GM12878 (cell line): ENCODE results near the gene ASPG. TPM values are rescaled to one million over a fixed set of nuclear protein-coding genes. Genes with fewer than 3 reads are reported as not detected.

ENCODE experiments used
- ATF7 ChIP-seq: fragments of 450-650 bp; IDR thresholded peaks from 2 replicates; pipeline ENCODE4 v1.6.1; 2016; ENCODE audit warnings: low read depth, mild to moderate bottlenecking
- BCL11A ChIP-seq: IDR thresholded peaks from 2 replicates; pipeline ENCODE4 v1.6.1; 2011; ENCODE audit warnings: low read depth, low read length
- CBX3 ChIP-seq: fragments of 200-600 bp; sonication (generic); IDR thresholded peaks from 2 replicates; pipeline ENCODE4 v1.6.1; 2016; ENCODE audit warnings: low read depth, borderline replicate concordance
- CBX5 ChIP-seq: sonication (generic); IDR thresholded peaks from 2 replicates; pipeline ENCODE4 v1.6.1; 2016; ENCODE audit warnings: low read depth, moderate library complexity, mild to moderate bottlenecking, inconsistent platforms
- CREB1 ChIP-seq: IDR thresholded peaks from 2 replicates; pipeline ENCODE4 v1.6.1; 2012; ENCODE audit warnings: low read depth, mild to moderate bottlenecking, inconsistent platforms
- CTCF ChIP-seq, 3 experiments: IDR thresholded peaks in 2 of 3; conservative IDR thresholded peaks in 1 of 3; 2 replicates each; pipeline ENCODE4 v1.5.1; 2011; ENCODE audit warnings: low read depth in 3 of 3, low read length in 3 of 3, mild to moderate bottlenecking in 3 of 3, control low read depth in 2 of 3, moderate library complexity in 2 of 3, inconsistent platforms in 1 of 3, mixed read lengths in 1 of 3; ENCODE audit not compliant: control insufficient read depth in 2 of 3, insufficient read depth in 1 of 3; ENCODE audit errors: extremely low read depth in 1 of 3
- EED ChIP-seq: sonication (generic); IDR thresholded peaks from 2 replicates; pipeline ENCODE4 v1.6.1; 2016; ENCODE audit warnings: antibody characterized with exemption, low read depth
- HDAC6 ChIP-seq: fragments of 200-600 bp; sonication (generic); IDR thresholded peaks from one replicate; pipeline ENCODE4 v1.8.0; 2017; ENCODE audit warnings: antibody characterized with exemption; ENCODE audit not compliant: unreplicated experiment
- KAT2A ChIP-seq: conservative IDR thresholded peaks from 2 replicates; pipeline ENCODE4 v1.6.1; 2011; ENCODE audit warnings: low read depth, low read length; ENCODE audit not compliant: control insufficient read depth
- MYC ChIP-seq: IDR thresholded peaks from 2 replicates; pipeline ENCODE4 v1.6.1; 2011; ENCODE audit warnings: mild to moderate bottlenecking, low read length, moderate library complexity, inconsistent platforms; ENCODE audit not compliant: insufficient read depth, insufficient replicate concordance, insufficient read length, severe bottlenecking
- NBN ChIP-seq: fragments of 450-650 bp; IDR thresholded peaks from 2 replicates; pipeline ENCODE4 v1.6.1; 2016
- NFIC ChIP-seq: IDR thresholded peaks from 2 replicates; pipeline ENCODE4 v1.6.1; 2012; ENCODE audit warnings: low read depth, mild to moderate bottlenecking, inconsistent platforms, low read length, moderate library complexity
- RB1 ChIP-seq: fragments of 450-650 bp; formaldehyde crosslinking; IDR thresholded peaks from 2 replicates; pipeline ENCODE4 v1.6.1; 2017; ENCODE audit warnings: mild to moderate bottlenecking, borderline replicate concordance
- RFX5 ChIP-seq: IDR thresholded peaks from 2 replicates; pipeline ENCODE4 v1.6.1; 2011; ENCODE audit warnings: low read depth, low read length, improper control_type of control experiment
- SMAD1 ChIP-seq: fragments of 450-650 bp; IDR thresholded peaks from 2 replicates; pipeline ENCODE4 v1.6.1; 2018; ENCODE audit warnings: mild to moderate bottlenecking, low read depth; ENCODE audit not compliant: partially characterized antibody
- SMC3 ChIP-seq: IDR thresholded peaks from 2 replicates; pipeline ENCODE4 v1.6.1; 2011; ENCODE audit warnings: low read length, improper control_type of control experiment, borderline replicate concordance
- USF1 ChIP-seq: IDR thresholded peaks from 2 replicates; pipeline ENCODE4 v1.6.1; 2011; ENCODE audit warnings: borderline replicate concordance, low read depth, mild to moderate bottlenecking, moderate library complexity, mixed read lengths, low read length; ENCODE audit not compliant: insufficient read depth; ENCODE audit errors: extremely low read length
- WRNIP1 ChIP-seq: IDR thresholded peaks from 2 replicates; pipeline ENCODE4 v1.6.1; 2011; ENCODE audit warnings: low read depth, low read length, improper control_type of control experiment, borderline replicate concordance
- polyA plus RNA-seq, 11 experiments: library from polyadenylated mRNA; depleted of rRNA in 4 of 11; unstranded in 6 of 11; stranded (reverse) in 5 of 11; fragments of >200 nt; fragmentation: Nextera tagmentation in 4 of 11; fragmentation: Illumina TruSeq in 1 of 11; extraction: Ambion mirVana in 4 of 11; extraction: Trizol in 1 of 11; gene quantifications; 1 replicate in 1 of 11; 2 replicates in 10 of 11; pipeline versions ENCODE4 v1.2.1 to v1.2.3, GENCODE V29; 2011 to 2016; ENCODE audit warnings: inconsistent platforms in 2 of 11, missing spikeins in 2 of 11, low read depth in 1 of 11
- total RNA-seq, 4 experiments: library from RNA; depleted of rRNA in 3 of 4; stranded (reverse); fragments of >200 nt in 3 of 4; fragmentation: Illumina TruSeq in 1 of 4; extraction: Trizol in 1 of 4; gene quantifications; 2 replicates each; pipeline versions ENCODE4 v1.2.1 to v1.2.3, GENCODE V29; 2013 to 2021
- TF ChIP-seq, protein P1 (sequence below): IDR thresholded peaks from 2 replicates; pipeline ENCODE4 v1.6.1; 2011; ENCODE audit warnings: low read depth, low read length, improper control_type of control experiment, borderline replicate concordance
- TF ChIP-seq, protein P2 (sequence below): fragments of 450-650 bp; IDR thresholded peaks from 2 replicates; pipeline ENCODE4 v1.6.1; 2017; ENCODE audit warnings: mild to moderate bottlenecking, moderate library complexity
- TF ChIP-seq, protein P3 (sequence below): IDR thresholded peaks from 2 replicates; pipeline ENCODE4 v1.6.1; 2011; ENCODE audit warnings: low read depth, mild to moderate bottlenecking, low read length, moderate library complexity, borderline replicate concordance; ENCODE audit errors: extremely low read depth

Gene ASPG
- total and polyA plus RNA-seq, 10 of the 15 experiments (the other 5 are each of a cell fraction or from before 2014, with no cell fraction given) = not detected

- no peak for TF ChIP-seq USF1
- TF ChIP-seq KAT2A = no peak
- no peak for TF ChIP-seq ATF7
- peak; percentile 34; the same call in 1 of the 2 replicates for TF ChIP-seq RB1
- no peak for TF ChIP-seq MYC
- no peak for TF ChIP-seq BCL11A
- TF ChIP-seq, protein P1, sequence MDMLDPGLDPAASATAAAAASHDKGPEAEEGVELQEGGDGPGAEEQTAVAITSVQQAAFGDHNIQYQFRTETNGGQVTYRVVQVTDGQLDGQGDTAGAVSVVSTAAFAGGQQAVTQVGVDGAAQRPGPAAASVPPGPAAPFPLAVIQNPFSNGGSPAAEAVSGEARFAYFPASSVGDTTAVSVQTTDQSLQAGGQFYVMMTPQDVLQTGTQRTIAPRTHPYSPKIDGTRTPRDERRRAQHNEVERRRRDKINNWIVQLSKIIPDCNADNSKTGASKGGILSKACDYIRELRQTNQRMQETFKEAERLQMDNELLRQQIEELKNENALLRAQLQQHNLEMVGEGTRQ = no peak
- TF ChIP-seq SMC3 = peak; percentile 94
- TF ChIP-seq, protein P2, sequence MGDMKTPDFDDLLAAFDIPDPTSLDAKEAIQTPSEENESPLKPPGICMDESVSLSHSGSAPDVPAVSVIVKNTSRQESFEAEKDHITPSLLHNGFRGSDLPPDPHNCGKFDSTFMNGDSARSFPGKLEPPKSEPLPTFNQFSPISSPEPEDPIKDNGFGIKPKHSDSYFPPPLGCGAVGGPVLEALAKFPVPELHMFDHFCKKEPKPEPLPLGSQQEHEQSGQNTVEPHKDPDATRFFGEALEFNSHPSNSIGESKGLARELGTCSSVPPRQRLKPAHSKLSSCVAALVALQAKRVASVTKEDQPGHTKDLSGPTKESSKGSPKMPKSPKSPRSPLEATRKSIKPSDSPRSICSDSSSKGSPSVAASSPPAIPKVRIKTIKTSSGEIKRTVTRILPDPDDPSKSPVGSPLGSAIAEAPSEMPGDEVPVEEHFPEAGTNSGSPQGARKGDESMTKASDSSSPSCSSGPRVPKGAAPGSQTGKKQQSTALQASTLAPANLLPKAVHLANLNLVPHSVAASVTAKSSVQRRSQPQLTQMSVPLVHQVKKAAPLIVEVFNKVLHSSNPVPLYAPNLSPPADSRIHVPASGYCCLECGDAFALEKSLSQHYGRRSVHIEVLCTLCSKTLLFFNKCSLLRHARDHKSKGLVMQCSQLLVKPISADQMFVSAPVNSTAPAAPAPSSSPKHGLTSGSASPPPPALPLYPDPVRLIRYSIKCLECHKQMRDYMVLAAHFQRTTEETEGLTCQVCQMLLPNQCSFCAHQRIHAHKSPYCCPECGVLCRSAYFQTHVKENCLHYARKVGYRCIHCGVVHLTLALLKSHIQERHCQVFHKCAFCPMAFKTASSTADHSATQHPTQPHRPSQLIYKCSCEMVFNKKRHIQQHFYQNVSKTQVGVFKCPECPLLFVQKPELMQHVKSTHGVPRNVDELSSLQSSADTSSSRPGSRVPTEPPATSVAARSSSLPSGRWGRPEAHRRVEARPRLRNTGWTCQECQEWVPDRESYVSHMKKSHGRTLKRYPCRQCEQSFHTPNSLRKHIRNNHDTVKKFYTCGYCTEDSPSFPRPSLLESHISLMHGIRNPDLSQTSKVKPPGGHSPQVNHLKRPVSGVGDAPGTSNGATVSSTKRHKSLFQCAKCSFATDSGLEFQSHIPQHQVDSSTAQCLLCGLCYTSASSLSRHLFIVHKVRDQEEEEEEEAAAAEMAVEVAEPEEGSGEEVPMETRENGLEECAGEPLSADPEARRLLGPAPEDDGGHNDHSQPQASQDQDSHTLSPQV = peak; percentile 82; the same call in 1 of the 2 replicates
- no peak; the same call in 1 of the 2 replicates for TF ChIP-seq CBX5
- no peak for TF ChIP-seq HDAC6
- TF ChIP-seq, protein P3, sequence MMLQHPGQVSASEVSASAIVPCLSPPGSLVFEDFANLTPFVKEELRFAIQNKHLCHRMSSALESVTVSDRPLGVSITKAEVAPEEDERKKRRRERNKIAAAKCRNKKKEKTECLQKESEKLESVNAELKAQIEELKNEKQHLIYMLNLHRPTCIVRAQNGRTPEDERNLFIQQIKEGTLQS = peak; percentile 31; the same call in 1 of the 2 replicates
- peak; percentile 100; a peak in 5 of 6 replicates for TF ChIP-seq CTCF (IDR thresholded peaks at IDR 0.05 in 2 of 3, conservative IDR thresholded peaks at IDR 0.05 in 1 of 3; ENCODE audit: control insufficient read depth in 2 of 3, extremely low read depth in 1 of 3, insufficient read depth in 1 of 3, low read depth in 3 of 3, low read length in 3 of 3)
- TF ChIP-seq RFX5 = no peak
- TF ChIP-seq EED = no peak
- TF ChIP-seq CREB1 = peak; percentile 42; the same call in 1 of the 2 replicates
- no peak for TF ChIP-seq WRNIP1
- no peak for TF ChIP-seq NFIC
- TF ChIP-seq NBN = 0 out of 2 replicates have a peak, but pooled peaks have one; percentile 58
- no peak for TF ChIP-seq SMAD1
- TF ChIP-seq CBX3 = no peak
Observed at GRCh38 chr14:104078031-104078455, 7.5 kb upstream of the ASPG start (continued).
